H1 (cell line): ENCODE results near the gene CORO1C. TPM values are rescaled to one million over a fixed set of nuclear protein-coding genes. Genes with fewer than 3 reads are reported as not detected.

ENCODE experiments used
- CTCF ChIA-PET: fragments of 300-600 bp; sonication (Branson Sonifier 250); formaldehyde crosslinking; loops from one replicate; lab custom pipeline; 2021; ENCODE audit not compliant: partially characterized antibody; lab: Charles Lee
- POLR2A ChIA-PET: fragments of 300-600 bp; sonication (Branson Sonifier 250); formaldehyde crosslinking; loops from one replicate; lab custom pipeline; 2021; ENCODE audit warnings: inconsistent platforms; ENCODE audit not compliant: partially characterized antibody; lab: Charles Lee
- DNase-seq, 2 experiments: peaks; one replicate each; pipeline versions ENCODE4 v3.0.0 to v3.0.0-alpha.2; 2010 to 2022; ENCODE audit warnings: low spot score in 2 of 2, low read depth in 1 of 2, mixed read lengths in 1 of 2
- FAIRE-seq: peaks from 2 replicates; lab custom pipeline; 2011; peaks lifted over from hg19 to GRCh38; lab: Jason Lieb, UNC
- H2AFZ ChIP-seq: 2 replicates; pipeline ENCODE4 v1.8.1; 2012; ENCODE audit warnings: low read length, inconsistent platforms
- H2AK5ac ChIP-seq: 2 replicates; pipeline ENCODE4 v1.6.1; 2013; ENCODE audit warnings: low read depth, low read length
- H2BK120ac ChIP-seq: replicated peaks from 2 replicates; pipeline ENCODE3; 2013; ENCODE audit warnings: low read depth, low read length, inconsistent platforms
- H2BK12ac ChIP-seq: 2 replicates; pipeline ENCODE4 v1.6.1; 2013; ENCODE audit warnings: low read depth, low read length
- H2BK15ac ChIP-seq: 2 replicates; pipeline ENCODE4 v1.6.1; 2013; ENCODE audit warnings: low read length
- H2BK20ac ChIP-seq: 2 replicates; pipeline ENCODE4 v1.6.1; 2013; ENCODE audit warnings: low read length
- H2BK5ac ChIP-seq: 2 replicates; pipeline ENCODE4 v1.6.1; 2013; ENCODE audit warnings: low read depth, low read length
- H3K14ac ChIP-seq: 2 replicates; pipeline ENCODE4 v1.6.1; 2013; ENCODE audit warnings: inconsistent platforms; ENCODE audit not compliant: insufficient read length
- H3K18ac ChIP-seq: 2 replicates; pipeline ENCODE4 v1.6.1; 2013; ENCODE audit warnings: low read length; ENCODE audit errors: extremely low read depth
- H3K23ac ChIP-seq: 2 replicates; pipeline ENCODE4 v1.6.1; 2013; ENCODE audit warnings: inconsistent platforms; ENCODE audit not compliant: insufficient read length
- H3K23me2 ChIP-seq: 2 replicates; pipeline ENCODE4 v1.6.1; 2013; ENCODE audit warnings: low read depth, low read length
- H3K27ac ChIP-seq: 2 replicates; pipeline ENCODE4 v1.6.1; 2011; ENCODE audit warnings: low read depth, low read length, inconsistent platforms
- H3K27me3 ChIP-seq, 4 experiments: replicated peaks in 1 of 4; 1 replicate in 1 of 4; 2 replicates in 3 of 4; pipeline versions ENCODE4 v1.6.1 to v1.8.1; 2011 to 2013; ENCODE audit warnings: low read length in 3 of 4, mild to moderate bottlenecking in 3 of 4, inconsistent platforms in 2 of 4, mixed read lengths in 2 of 4, moderate library complexity in 1 of 4; ENCODE audit not compliant: control insufficient read depth in 3 of 4, insufficient read depth in 3 of 4; ENCODE audit errors: extremely low read depth in 1 of 4
- H3K36me3 ChIP-seq, 4 experiments: 2 replicates each; pipeline versions ENCODE4 v1.6.1 to v1.8.1; 2011 to 2013; ENCODE audit warnings: mild to moderate bottlenecking in 4 of 4, low read length in 3 of 4, moderate library complexity in 2 of 4, control low read depth in 1 of 4, inconsistent platforms in 1 of 4; ENCODE audit not compliant: insufficient read depth in 4 of 4, control insufficient read depth in 2 of 4
- H3K4ac ChIP-seq: replicated peaks from 2 replicates; pipeline ENCODE3; 2013; ENCODE audit warnings: low read length, low read depth, mixed read lengths, inconsistent platforms; ENCODE audit not compliant: insufficient read length
- H3K4me1 ChIP-seq, 4 experiments: replicated peaks in 1 of 4; 1 replicate in 1 of 4; 2 replicates in 3 of 4; pipeline versions ENCODE4 v1.6.1 to v1.8.1; 2011 to 2013; ENCODE audit warnings: low read length in 3 of 4, inconsistent platforms in 2 of 4, mixed read lengths in 1 of 4; ENCODE audit not compliant: insufficient read depth in 4 of 4, control insufficient read depth in 3 of 4
- H3K4me2 ChIP-seq, 2 experiments: 2 replicates each; pipeline versions ENCODE4 v1.6.1 to v1.8.1; 2011 to 2013; ENCODE audit warnings: low read depth in 2 of 2, low read length in 2 of 2, control low read depth in 1 of 2, inconsistent platforms in 1 of 2, mild to moderate bottlenecking in 1 of 2; ENCODE audit not compliant: insufficient read depth in 1 of 2
- H3K4me3 ChIP-seq, 4 experiments: fragments of 200-600, 300-600 bp in 1 of 4; sonication (generic), shearing (Covaris generic), sonication (Bioruptor Twin) in 1 of 4; 2 replicates each; pipeline versions ENCODE4 v1.5.1 to v1.8.1; 2011 to 2016; ENCODE audit warnings: low read length in 4 of 4, low read depth in 3 of 4, control low read depth in 2 of 4, inconsistent platforms in 2 of 4, mild to moderate bottlenecking in 2 of 4, mixed read lengths in 1 of 4, moderate library complexity in 1 of 4; ENCODE audit not compliant: insufficient read depth in 2 of 4; ENCODE audit errors: extremely low read depth in 1 of 4
- H3K56ac ChIP-seq: replicated peaks from 2 replicates; pipeline ENCODE3; 2013; ENCODE audit warnings: low read depth, mild to moderate bottlenecking, mixed read lengths, low read length, inconsistent platforms; ENCODE audit not compliant: insufficient read length
- H3K79me1 ChIP-seq: 2 replicates; pipeline ENCODE4 v1.6.1; 2013; ENCODE audit warnings: low read depth, low read length, control low read depth
- H3K79me2 ChIP-seq, 2 experiments: 2 replicates each; pipeline versions ENCODE4 v1.6.1 to v1.8.1; 2012 to 2013; ENCODE audit warnings: low read length in 2 of 2, mild to moderate bottlenecking in 2 of 2, inconsistent platforms in 1 of 2; ENCODE audit not compliant: insufficient read depth in 2 of 2, control insufficient read depth in 1 of 2
- H3K9ac ChIP-seq, 4 experiments: replicated peaks in 1 of 4; 1 replicate in 1 of 4; 2 replicates in 3 of 4; pipeline versions ENCODE4 v1.6.1 to v1.8.1; 2011 to 2013; ENCODE audit warnings: low read depth in 3 of 4, low read length in 3 of 4, control low read depth in 2 of 4, mild to moderate bottlenecking in 2 of 4, moderate library complexity in 2 of 4, inconsistent platforms in 1 of 4; ENCODE audit errors: extremely low read depth in 1 of 4
- H3K9me3 ChIP-seq, 2 experiments: 2 replicates each; pipeline versions ENCODE4 v1.6.1 to v1.8.1; 2012 to 2013; ENCODE audit warnings: mild to moderate bottlenecking in 2 of 2, moderate library complexity in 2 of 2, control low read depth in 1 of 2, inconsistent platforms in 1 of 2, low read depth in 1 of 2, low read length in 1 of 2, mixed read lengths in 1 of 2; ENCODE audit not compliant: insufficient read depth in 2 of 2
- H4K20me1 ChIP-seq, 2 experiments: replicated peaks in 1 of 2; 2 replicates each; pipeline versions ENCODE3 to v1.8.1; 2011 to 2013; ENCODE audit warnings: inconsistent platforms in 2 of 2, low read length in 2 of 2, mild to moderate bottlenecking in 1 of 2; ENCODE audit not compliant: insufficient read depth in 2 of 2, control insufficient read depth in 1 of 2
- H4K5ac ChIP-seq: 2 replicates; pipeline ENCODE4 v1.6.1; 2013; ENCODE audit warnings: low read length, low read depth, mixed read lengths, inconsistent platforms; ENCODE audit not compliant: insufficient read length
- H4K8ac ChIP-seq: 2 replicates; pipeline ENCODE4 v1.8.0; 2013; ENCODE audit warnings: mild to moderate bottlenecking, moderate library complexity, low read length, inconsistent platforms; ENCODE audit not compliant: insufficient read depth; ENCODE audit errors: extremely low read depth
- H4K91ac ChIP-seq: replicated peaks from 2 replicates; pipeline ENCODE3; 2013; ENCODE audit warnings: low read length, mixed read lengths, inconsistent platforms; ENCODE audit not compliant: insufficient read length
- ASH2L ChIP-seq: fragments of 200-600, 300-600 bp; sonication (generic); IDR thresholded peaks from one replicate; pipeline ENCODE4 v1.7.1; 2017; ENCODE audit warnings: low read length
- CHD2 ChIP-seq: IDR thresholded peaks from 2 replicates; pipeline ENCODE4 v1.6.1; 2012; ENCODE audit warnings: low read length, improper control_type of control experiment
- GTF2F1 ChIP-seq: IDR thresholded peaks from 2 replicates; pipeline ENCODE4 v1.6.1; 2012; ENCODE audit warnings: low read depth, low read length, improper control_type of control experiment, borderline replicate concordance
- KDM1A ChIP-seq: fragments of 200-600, 300-600 bp; sonication (generic); IDR thresholded peaks from 2 replicates; pipeline ENCODE4 v1.7.1; 2016; ENCODE audit warnings: mild to moderate bottlenecking, low read length, borderline replicate concordance
- NRF1 ChIP-seq: IDR thresholded peaks from 2 replicates; pipeline ENCODE4 v1.6.1; 2011; ENCODE audit warnings: mild to moderate bottlenecking, low read depth, low read length, improper control_type of control experiment
- RNF2 ChIP-seq: fragments of 200-900, 300-1000 bp; sonication (generic); IDR thresholded peaks from 2 replicates; pipeline ENCODE4 v1.7.1; 2016; ENCODE audit warnings: borderline replicate concordance, low read depth, mild to moderate bottlenecking, antibody characterized with exemption, low read length; ENCODE audit not compliant: poor library complexity, severe bottlenecking; ENCODE audit errors: missing control alignments
- SIN3A ChIP-seq, 2 experiments: IDR thresholded peaks in 1 of 2; conservative IDR thresholded peaks in 1 of 2; 2 replicates each; pipeline ENCODE4 v1.6.1; 2011 to 2012; ENCODE audit warnings: low read length in 2 of 2, improper control_type of control experiment in 1 of 2, low read depth in 1 of 2, mild to moderate bottlenecking in 1 of 2
- SP2 ChIP-seq: IDR thresholded peaks from 2 replicates; pipeline ENCODE4 v1.6.1; 2012; ENCODE audit warnings: mild to moderate bottlenecking, low read length, inconsistent platforms
- SUZ12 ChIP-seq: fragments of 200-600 bp; sonication (generic); IDR thresholded peaks from 2 replicates; pipeline ENCODE4 v1.6.1; 2012; ENCODE audit warnings: mild to moderate bottlenecking, inconsistent platforms, low read length, moderate library complexity, mixed read lengths
- YY1 ChIP-seq: IDR thresholded peaks from 2 replicates; pipeline ENCODE4 v1.6.1; 2011; ENCODE audit warnings: low read depth, mild to moderate bottlenecking, low read length
- ZNF274 ChIP-seq: IDR thresholded peaks from 2 replicates; pipeline ENCODE4 v1.7.0; 2012; ENCODE audit warnings: low read length, borderline replicate concordance; ENCODE audit errors: extremely low read depth
- WGBS, 2 experiments: shearing (Covaris generic) in 1 of 2; methylation state at CpG; one replicate each; pipeline versions ENCODE4 v1.1.6 to v1.1.7; 2013 to 2015; ENCODE audit warnings: low lambda C conversion rate in 2 of 2, mixed read lengths in 2 of 2, inconsistent platforms in 1 of 2, low coverage in 1 of 2, missing lambda C conversion rate in 1 of 2; ENCODE audit not compliant: insufficient replicate concordance in 2 of 2, insufficient coverage in 1 of 2, insufficient read length in 1 of 2; ENCODE audit errors: extremely low coverage in 1 of 2, missing lambda C conversion rate in 1 of 2; 5-methylcytosine and 5-hydroxymethylcytosine counted together
- polyA plus RNA-seq, 7 experiments: library from polyadenylated mRNA; depleted of rRNA in 3 of 7; stranded (reverse) in 5 of 7; unstranded in 2 of 7; fragments of >200 nt in 5 of 7; fragments of 200-250 nt in 2 of 7; gene quantifications; 1 replicate in 5 of 7; 2 replicates in 1 of 7; 4 replicates in 1 of 7; pipeline versions ENCODE4 v1.2.1 to v1.2.3, GENCODE V29; 2011 to 2013; ENCODE audit warnings: missing spikeins in 2 of 7, mixed read lengths in 2 of 7
- total RNA-seq: library from RNA; stranded (reverse); fragmentation: NEBNext Ultra II Directional; extraction: Animal tissue kit (Norgen Biotek cat#: 25700); gene quantifications from 2 replicates; pipeline ENCODE4 v1.2.1, GENCODE V29; 2021

Gene CORO1C
- total and polyA plus RNA-seq, 2 of the 8 experiments (the other 6 are each of a cell fraction or from before 2014, with no cell fraction given), result 72.7 to 120 TPM

- no peaks in the 10 kb centered on the region for H3K36me3 ChIP-seq
- no peaks in the 10 kb centered on the region for H3K9me3 ChIP-seq
- peak; percentile 57 to 79 for DNase-seq
- peak overlapping the region; percentile 62; the same call in 1 of the 2 replicates for H3K27ac ChIP-seq
- H3K27me3 ChIP-seq, result no peaks in the 10 kb centered on the region
- H2BK12ac ChIP-seq, result peak overlapping the region; percentile 35; the same call in 1 of the 2 replicates
- H2AK5ac ChIP-seq, result no peak overlapping the region
- 0 out of 2 replicates have a peak overlapping the region, but pooled peaks have one; percentile 80 for H2BK20ac ChIP-seq
- POLR2A ChIA-PET, result interaction anchor here (0.7 to 1.4 kb wide), 18 partner anchors 9 to 168 kb away, joined by 3 to 7 read pairs (median 3); partner anchors contain the start of genes ISCU and TMEM119
- H3K4me3 ChIP-seq, result peak overlapping the region; percentile 77 to 92 (median 84)
- H3K23me2 ChIP-seq, result peaks cover 5% of the 10 kb centered on the region
- H3K18ac ChIP-seq, result peak overlapping the region; percentile 15; the same call in 1 of the 2 replicates
- H4K20me1 ChIP-seq, result peaks cover 2 to 10% of the 10 kb centered on the region in 2 experiments
- no peak overlapping the region for H4K91ac ChIP-seq
- H3K56ac ChIP-seq, result peak overlapping the region; percentile 35
- no peak overlapping the region for H3K23ac ChIP-seq
- CTCF ChIA-PET, result interaction anchor here (0.6 to 1.4 kb wide), 10 partner anchors 13 to 74 kb away, joined by 3 to 12 read pairs (median 4); no protein-coding TSS in a partner anchor
- no peak overlapping the region for H3K4ac ChIP-seq
- H3K4me1 ChIP-seq, result peaks cover 0 to 6% (median 3%) of the 10 kb centered on the region in 4 experiments; a peak in 3 of 7 replicates
- no peak overlapping the region for H4K5ac ChIP-seq
- H2BK5ac ChIP-seq, result peak overlapping the region; percentile 74; the same call in 1 of the 2 replicates
- no peaks in the 10 kb centered on the region for H3K79me1 ChIP-seq
- H3K4me2 ChIP-seq, result peak overlapping the region; percentile 89 to 95
- H2BK120ac ChIP-seq, result no peak overlapping the region
- H3K9ac ChIP-seq, result peak overlapping the region; percentile 65 to 88 (median 82)
- H2BK15ac ChIP-seq, result no peak overlapping the region; the same call in 1 of the 2 replicates
- 1% methylated on average over 12 of the region's 45 CpGs; no CpG with 5 or more reads in 1 of the 2 experiments for WGBS, 2 experiments
- H2AFZ ChIP-seq, result no peak overlapping the region
- peaks cover 3 to 44% of the 10 kb centered on the region in 2 experiments; a peak in 3 of 4 replicates for H3K79me2 ChIP-seq
- H4K8ac ChIP-seq, result peak overlapping the region; percentile 86; the same call in 1 of the 2 replicates
- no peak overlapping the region for H3K14ac ChIP-seq
- no peak for FAIRE-seq
- TF ChIP-seq SIN3A (conservative IDR thresholded peaks at IDR 0.05 in 1 of 2, IDR thresholded peaks at IDR 0.05 in 1 of 2; ENCODE audit: low read depth in 1 of 2, low read length in 2 of 2), result peak; percentile 53 to 75; a peak in 2 of 4 replicates
- no peak for TF ChIP-seq CHD2
- no peak for TF ChIP-seq SUZ12
- TF ChIP-seq SP2, result no peak
- TF ChIP-seq ZNF274, result no peak
- no peak for TF ChIP-seq KDM1A
- TF ChIP-seq YY1, result no peak
- no peak for TF ChIP-seq GTF2F1
- 0 out of 2 replicates have a peak, but pooled peaks have one; percentile 11 for TF ChIP-seq NRF1
- TF ChIP-seq RNF2, result no peak
- TF ChIP-seq ASH2L, result peak; percentile 55
These were observed 783 bp downstream of the CORO1C start for GRCh38 chr12:108730365-108731104.
